Endothelial cell of umbilical vein (primary cell): ENCODE data around the gene EGR1. TPM values are rescaled to one million over a fixed set of nuclear protein-coding genes. Genes with fewer than 3 reads are reported as not detected.

Experiments used
- BruUV-seq: library from RNA; stranded (reverse); fragments of 400-500 nt; replicated peaks from 2 replicates; lab custom pipeline; 2021; lab: Mats Ljungman, UMichigan
- CTCF ChIA-PET: fragments of 300-600, 350-600 bp; sonication (Branson Sonifier 250); formaldehyde crosslinking; loops from one replicate; lab custom pipeline; 2021; ENCODE audit warnings: antibody characterized with exemption, inconsistent platforms; lab: Charles Lee
- POLR2A ChIA-PET: fragments of 300-600, 350-600 bp; sonication (Branson Sonifier 250); formaldehyde crosslinking; loops from one replicate; lab custom pipeline; 2021; ENCODE audit warnings: antibody characterized with exemption, inconsistent platforms; lab: Charles Lee
- DNase-seq: peaks from one replicate; pipeline ENCODE4 v3.0.0-alpha.2; 2011; ENCODE audit warnings: low read depth, low spot score
- FAIRE-seq: peaks from 2 replicates; lab custom pipeline; 2011; peaks lifted over from hg19 to GRCh38; lab: Jason Lieb, UNC
- H2AFZ ChIP-seq: 2 replicates; pipeline ENCODE4 v1.6.0; 2012; ENCODE audit warnings: low read depth, low read length, control low read depth, inconsistent platforms
- H3K27ac ChIP-seq: 2 replicates; pipeline ENCODE4 v1.5.1; 2011; ENCODE audit warnings: low read depth, mild to moderate bottlenecking, control low read depth, low read length, moderate library complexity; ENCODE audit not compliant: insufficient read depth
- H3K27me3 ChIP-seq, 2 experiments: 2 replicates each; pipeline versions ENCODE4 v1.6.0 to v1.6.1; 2011; ENCODE audit warnings: low read length in 2 of 2, mixed read lengths in 1 of 2; ENCODE audit not compliant: control insufficient read depth in 2 of 2, insufficient read depth in 2 of 2
- H3K36me3 ChIP-seq, 2 experiments: 2 replicates in 1 of 2; 3 replicates in 1 of 2; pipeline ENCODE4 v1.5.1; 2011; ENCODE audit warnings: low read length in 2 of 2, mild to moderate bottlenecking in 1 of 2, moderate library complexity in 1 of 2; ENCODE audit not compliant: control insufficient read depth in 2 of 2, insufficient read depth in 2 of 2; ENCODE audit errors: extremely low read depth in 1 of 2
- H3K4me1 ChIP-seq: 3 replicates; pipeline ENCODE4 v1.5.1; 2011; ENCODE audit warnings: mild to moderate bottlenecking, low read length; ENCODE audit not compliant: control insufficient read depth, insufficient read depth; ENCODE audit errors: extremely low read depth
- H3K4me2 ChIP-seq: 2 replicates; pipeline ENCODE4 v1.6.1; 2011; ENCODE audit warnings: low read length, control low read depth, mixed read lengths; ENCODE audit not compliant: insufficient read depth
- H3K4me3 ChIP-seq, 3 experiments: fragments of 200-600 bp in 1 of 3; sonication (generic), shearing (Covaris generic) in 1 of 3; replicated peaks in 1 of 3; 2 replicates each; pipeline ENCODE4 v1.5.1; 2011 to 2016; ENCODE audit warnings: control low read depth in 3 of 3, low read length in 3 of 3, mild to moderate bottlenecking in 2 of 3, inconsistent platforms in 1 of 3, low read depth in 1 of 3, moderate library complexity in 1 of 3; ENCODE audit not compliant: insufficient read depth in 1 of 3
- H3K79me2 ChIP-seq: 2 replicates; pipeline ENCODE4 v1.6.0; 2012; ENCODE audit warnings: low read length, inconsistent platforms; ENCODE audit not compliant: control insufficient read depth, insufficient read depth
- H3K9ac ChIP-seq: replicated peaks from 2 replicates; pipeline ENCODE3; 2011; ENCODE audit warnings: low read length, control low read depth; ENCODE audit not compliant: insufficient read depth; ENCODE audit errors: extremely low read depth
- H3K9me1 ChIP-seq: replicated peaks from 3 replicates; pipeline ENCODE4 v1.6.0; 2011; ENCODE audit warnings: mild to moderate bottlenecking, low read length; ENCODE audit not compliant: control insufficient read depth, insufficient read depth; ENCODE audit errors: extremely low read depth
- H3K9me3 ChIP-seq: replicated peaks from 2 replicates; pipeline ENCODE4 v1.5.1; 2012; ENCODE audit warnings: low read length, inconsistent platforms; ENCODE audit not compliant: control insufficient read depth, insufficient read depth
- H4K20me1 ChIP-seq: replicated peaks from 2 replicates; pipeline ENCODE3; 2011; ENCODE audit warnings: mild to moderate bottlenecking, low read length; ENCODE audit not compliant: control insufficient read depth, insufficient read depth; ENCODE audit errors: extremely low read depth
- CTCF ChIP-seq, 2 donors: IDR thresholded peaks; 1 replicate in 1 of 2; 2 replicates in 1 of 2; pipeline ENCODE4 v1.5.1; 2011; ENCODE audit warnings: low read length in 2 of 2, mild to moderate bottlenecking in 2 of 2, moderate library complexity in 2 of 2, control low read depth in 1 of 2, inconsistent platforms in 1 of 2, low read depth in 1 of 2; ENCODE audit not compliant: insufficient read depth in 1 of 2; ENCODE audit errors: extremely low read depth in 1 of 2
- MAX ChIP-seq: IDR thresholded peaks from 2 replicates; pipeline ENCODE4 v1.6.1; 2011; ENCODE audit not compliant: insufficient read depth, insufficient read length
- dilution Hi-C: fragments of 300-500 bp; cut with MboI; formaldehyde crosslinking; loops from one replicate; pipeline ENCODE4 v1.15.0; 2019; ENCODE audit warnings: low sequenced_read_pairs; ENCODE audit not compliant: extremely low pct_ligation_motif_present
- intact Hi-C: fragments of 100-400 bp; cut with micrococcal nuclease; formaldehyde crosslinking; loops from one replicate; pipeline ENCODE4 v1.10.0; 2022
- polyA plus RNA-seq, 4 experiments: library from polyadenylated mRNA; depleted of rRNA in 3 of 4; stranded (reverse) in 3 of 4; unstranded in 1 of 4; fragments of >200 nt; gene quantifications; 2 replicates each; pipeline versions ENCODE4 v1.2.1 to v1.2.3, GENCODE V29; 2011 to 2012; ENCODE audit warnings: missing spikeins in 1 of 4
- total RNA-seq: library from RNA; stranded (reverse); gene quantifications from 2 replicates; pipeline ENCODE4 v1.2.3, GENCODE V29; 2021

EGR1 gene
- total and polyA plus RNA-seq, 2 donors (not counting 3 experiments of a cell fraction or from before 2014, with no cell fraction given): 5.5 to 6.5 TPM

GRCh38 chr5:138438003-138438723 lies 27.1 kb upstream of the EGR1 start:
- FAIRE-seq (no peak), DNase-seq (no peak)
- no peaks in the 10 kb centered on the region for H4K20me1 ChIP-seq
- ChIA-PET CTCF (interaction anchor here (0.6 to 3.0 kb wide), 5 partner anchors 9 to 105 kb away, joined by 3 to 25 read pairs (median 6); partner anchors contain the start of gene ETF1), POLR2A (interaction anchor here (1.5 kb wide), 1 partner anchor 10 kb away, joined by 3 read pairs; no protein-coding TSS in a partner anchor)
- intact Hi-C loops: no loop called here
- BruUV-seq: no TSS peak
- H3K27ac ChIP-seq: no peak overlapping the region
- peak overlapping the region; percentile 91 for H2AFZ ChIP-seq
- TF ChIP-seq CTCF (IDR thresholded peaks at IDR 0.05; ENCODE audit: extremely low read depth in 1 of 2, insufficient read depth in 1 of 2, low read depth in 1 of 2, low read length in 2 of 2): no peak
- TF ChIP-seq MAX: no peak
- H3K4me3 ChIP-seq: peak overlapping the region; percentile 50 to 54 (median 54)
- no peaks in the 10 kb centered on the region for H3K79me2 ChIP-seq
- dilution Hi-C loops: no loop called here
- H3K4me2 ChIP-seq: peak overlapping the region; percentile 91
- H3K9me3 ChIP-seq: no peaks in the 10 kb centered on the region
- H3K27me3 ChIP-seq: no peaks in the 10 kb centered on the region
- no peaks in the 10 kb centered on the region for H3K9me1 ChIP-seq
- peaks cover 9% of the 10 kb centered on the region for H3K4me1 ChIP-seq
- H3K36me3 ChIP-seq: peaks cover 7 to 10% of the 10 kb centered on the region in 2 experiments
- no peak overlapping the region for H3K9ac ChIP-seq
